ENCODE measurements around the gene MYO1A. TPM values are rescaled to one million over a fixed set of nuclear protein-coding genes. Genes with fewer than 3 reads are reported as not detected.

The MYO1A gene
- polyA plus RNA-seq, 1 donor from 2014 or later, result not detected

GRCh38 chr12:57006809-57007475 is 43.0 kb downstream of the MYO1A start:
- Histone ChIP-seq H3K4me2 (ENCODE audit: low read length) (no peak overlapping the region), H3K27ac (ENCODE audit: low read length) (no peak overlapping the region)

DNA sequence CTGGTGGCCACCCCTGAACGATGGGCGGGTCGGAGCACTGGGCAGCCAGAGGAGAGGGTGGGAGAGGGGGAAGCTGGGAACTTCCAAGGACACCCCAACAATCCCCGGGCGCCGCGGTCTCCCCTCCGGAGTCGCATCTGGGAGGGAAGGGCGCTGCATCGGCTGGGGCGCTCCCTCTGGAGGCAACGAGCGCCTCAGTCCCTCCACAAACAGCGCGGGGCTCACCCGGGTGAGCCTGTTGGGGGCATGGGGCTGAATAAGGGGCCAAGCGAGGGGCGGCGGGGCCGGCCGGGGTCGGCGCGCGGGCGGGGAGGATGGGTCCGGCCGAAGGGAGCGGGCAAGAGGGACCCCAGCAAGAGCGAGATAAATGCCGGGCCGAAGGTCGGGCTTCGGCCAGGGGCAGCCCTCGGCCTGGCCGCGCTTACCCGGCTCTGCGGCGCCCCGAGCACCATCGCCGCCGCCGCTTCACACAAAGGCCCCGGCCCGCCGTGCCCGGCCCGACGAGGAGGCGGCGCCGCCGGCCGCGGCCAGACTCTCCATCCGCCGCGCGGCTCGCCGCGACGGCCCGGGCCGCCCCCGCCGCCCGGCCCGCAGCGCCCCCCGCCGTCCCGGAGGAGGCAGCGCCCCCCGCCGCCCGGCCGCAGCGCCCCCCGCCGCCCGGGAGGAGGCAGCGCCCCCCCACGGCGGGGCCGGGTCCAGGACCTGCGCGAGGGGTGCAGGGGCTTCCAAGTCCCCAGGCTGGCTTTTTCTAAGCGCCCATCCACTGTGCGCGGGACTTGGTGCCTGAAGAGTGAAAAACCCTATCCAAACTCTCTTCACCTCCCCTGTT is 43.7 kb downstream of the MYO1A start, which contains the start of gene ZBTB39:
Gene ZBTB39 (minus strand): TSS at position 567 of the 829 bp plus-strand sequence. CDS start 1,629 bp downstream, outside the sequence.
- Histone ChIP-seq H3K36me3 (ENCODE audit: insufficient read depth, low read length) (no peaks in the 10 kb centered on the region), H4K20me1 (ENCODE audit: insufficient read depth) (no peaks in the 10 kb centered on the region), H3K9ac (ENCODE audit: low read length) (peak within 1 kb of the TSS; percentile 79), H3K9me3 (ENCODE audit: low read length) (no peaks in the 10 kb centered on the region), H3K4me3 (ENCODE audit: low read length) (peak within 1 kb of the TSS; percentile 90), H3K79me2 (replicated peaks; ENCODE audit: insufficient read depth, low read length) (peaks cover 37% of the 10 kb centered on the region), H3K9me2 (ENCODE audit: insufficient read depth, low read length) (no peaks in the 10 kb centered on the region), H3K27ac (ENCODE audit: low read length) (peak within 1 kb of the TSS; percentile 14), H3K27me3 (ENCODE audit: insufficient read depth, low read depth, low read length) (no peaks in the 10 kb centered on the region), H3K4me2 (ENCODE audit: low read length) (peak within 1 kb of the TSS; percentile 84), H2AFZ (ENCODE audit: low read depth, low read length) (peak within 1 kb of the TSS; percentile 66), H3F3A (ENCODE audit: insufficient read depth, low read length, poor library complexity, severe bottlenecking) (no peaks in the 10 kb centered on the region)
- TF ChIP-seq, protein P1, sequence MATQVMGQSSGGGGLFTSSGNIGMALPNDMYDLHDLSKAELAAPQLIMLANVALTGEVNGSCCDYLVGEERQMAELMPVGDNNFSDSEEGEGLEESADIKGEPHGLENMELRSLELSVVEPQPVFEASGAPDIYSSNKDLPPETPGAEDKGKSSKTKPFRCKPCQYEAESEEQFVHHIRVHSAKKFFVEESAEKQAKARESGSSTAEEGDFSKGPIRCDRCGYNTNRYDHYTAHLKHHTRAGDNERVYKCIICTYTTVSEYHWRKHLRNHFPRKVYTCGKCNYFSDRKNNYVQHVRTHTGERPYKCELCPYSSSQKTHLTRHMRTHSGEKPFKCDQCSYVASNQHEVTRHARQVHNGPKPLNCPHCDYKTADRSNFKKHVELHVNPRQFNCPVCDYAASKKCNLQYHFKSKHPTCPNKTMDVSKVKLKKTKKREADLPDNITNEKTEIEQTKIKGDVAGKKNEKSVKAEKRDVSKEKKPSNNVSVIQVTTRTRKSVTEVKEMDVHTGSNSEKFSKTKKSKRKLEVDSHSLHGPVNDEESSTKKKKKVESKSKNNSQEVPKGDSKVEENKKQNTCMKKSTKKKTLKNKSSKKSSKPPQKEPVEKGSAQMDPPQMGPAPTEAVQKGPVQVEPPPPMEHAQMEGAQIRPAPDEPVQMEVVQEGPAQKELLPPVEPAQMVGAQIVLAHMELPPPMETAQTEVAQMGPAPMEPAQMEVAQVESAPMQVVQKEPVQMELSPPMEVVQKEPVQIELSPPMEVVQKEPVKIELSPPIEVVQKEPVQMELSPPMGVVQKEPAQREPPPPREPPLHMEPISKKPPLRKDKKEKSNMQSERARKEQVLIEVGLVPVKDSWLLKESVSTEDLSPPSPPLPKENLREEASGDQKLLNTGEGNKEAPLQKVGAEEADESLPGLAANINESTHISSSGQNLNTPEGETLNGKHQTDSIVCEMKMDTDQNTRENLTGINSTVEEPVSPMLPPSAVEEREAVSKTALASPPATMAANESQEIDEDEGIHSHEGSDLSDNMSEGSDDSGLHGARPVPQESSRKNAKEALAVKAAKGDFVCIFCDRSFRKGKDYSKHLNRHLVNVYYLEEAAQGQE (IDR thresholded peaks at IDR 0.05; ENCODE audit: borderline replicate concordance), result no peak
- TF ChIP-seq POLR2AphosphoS5 (IDR thresholded peaks at IDR 0.05) (no peak), EZH2 (IDR thresholded peaks at IDR 0.05; ENCODE audit: borderline replicate concordance, insufficient read depth, low read length, poor library complexity, severe bottlenecking) (no peak), MXI1 (conservative IDR thresholded peaks at IDR 0.05; ENCODE audit: poor library complexity, severe bottlenecking) (peak; percentile 31), CTCF (IDR thresholded peaks at IDR 0.05; ENCODE audit: poor library complexity, severe bottlenecking) (peak; percentile 69), TAF1 (IDR thresholded peaks at IDR 0.05; ENCODE audit: low read depth) (peak; percentile 38), EP300 (conservative IDR thresholded peaks at IDR 0.05; ENCODE audit: poor library complexity, severe bottlenecking) (no peak), RAD21 (conservative IDR thresholded peaks at IDR 0.05) (peak; percentile 11), SMC3 (conservative IDR thresholded peaks at IDR 0.05; ENCODE audit: poor library complexity) (no peak)

More at GRCh38 chr12:57006809-57007475, 43.0 kb downstream of the MYO1A start:
- Histone ChIP-seq H3K9ac (ENCODE audit: low read length) (peak overlapping the region; percentile 27), H3K9me3 (ENCODE audit: low read length) (no peaks in the 10 kb centered on the region), H3K36me3 (ENCODE audit: insufficient read depth, low read length) (no peaks in the 10 kb centered on the region), H3K9me2 (ENCODE audit: insufficient read depth, low read length) (no peaks in the 10 kb centered on the region), H3F3A (ENCODE audit: insufficient read depth, low read length, poor library complexity, severe bottlenecking) (no peaks in the 10 kb centered on the region), H3K27me3 (ENCODE audit: insufficient read depth, low read depth, low read length) (no peaks in the 10 kb centered on the region), H2AFZ (ENCODE audit: low read depth, low read length) (no peak overlapping the region), H3K4me3 (ENCODE audit: low read length) (peak overlapping the region; percentile 55), H3K79me2 (replicated peaks; ENCODE audit: insufficient read depth, low read length) (peaks cover 29% of the 10 kb centered on the region), H4K20me1 (ENCODE audit: insufficient read depth) (no peaks in the 10 kb centered on the region)
- TF ChIP-seq SMC3 (conservative IDR thresholded peaks at IDR 0.05; ENCODE audit: poor library complexity) (no peak), TAF1 (IDR thresholded peaks at IDR 0.05; ENCODE audit: low read depth) (no peak), EP300 (conservative IDR thresholded peaks at IDR 0.05; ENCODE audit: poor library complexity, severe bottlenecking) (no peak), EZH2 (IDR thresholded peaks at IDR 0.05; ENCODE audit: borderline replicate concordance, insufficient read depth, low read length, poor library complexity, severe bottlenecking) (no peak)
